Breast epithelium (tissue), 4 donors: ENCODE results near the gene PCDH15. TPM values are rescaled to one million over a fixed set of nuclear protein-coding genes. Genes with fewer than 3 reads are reported as not detected.
A peak's percentile ranks its signal among the peaks of the same experiment; 100 is the strongest.
"Not testable (repeated sequence)": the region's sequence is repeated elsewhere in the genome, so short reads cannot be mapped to it uniquely, and the experiment has no call there.

ENCODE experiments used
- DNase-seq, 2 donors: peaks; one replicate each; pipeline ENCODE4 v3.0.0-alpha.2; 2019; ENCODE audit warnings: low spot score in 2 of 2
- H3K27ac ChIP-seq, 2 donors: fragments of 200-600 bp; sonication (generic) in 1 of 2; one replicate each; pipeline ENCODE4 v1.5.1; 2016 to 2019; ENCODE audit warnings: mild to moderate bottlenecking in 1 of 2
- H3K27me3 ChIP-seq, 2 donors: fragments of 200-600 bp; sonication (generic) in 1 of 2; one replicate each; pipeline versions ENCODE4 v1.5.1 to v1.6.0; 2017 to 2019; ENCODE audit warnings: control low read depth in 1 of 2, mild to moderate bottlenecking in 1 of 2
- H3K36me3 ChIP-seq: fragments of 200-600 bp; one replicate; pipeline ENCODE4 v1.5.1; 2019
- H3K4me1 ChIP-seq, 2 donors: fragments of 200-600 bp; sonication (generic); one replicate each; pipeline ENCODE4 v1.5.1; 2016 to 2019; ENCODE audit warnings: control low read depth in 1 of 2
- H3K4me3 ChIP-seq, 3 donors: fragments of 200-600 bp; sonication (generic); 1 replicate in 2 of 3; 2 replicates in 1 of 3; pipeline ENCODE4 v1.5.1; 2016 to 2019; ENCODE audit warnings: mild to moderate bottlenecking in 3 of 3, moderate library complexity in 2 of 3
- H3K9me3 ChIP-seq, 2 donors: fragments of 200-600 bp; sonication (generic) in 1 of 2; one replicate each; pipeline ENCODE4 v1.5.1; 2016 to 2019; ENCODE audit warnings: control low read depth in 1 of 2
- POLR2A ChIP-seq: fragments of 450-650 bp; IDR thresholded peaks from one replicate; pipeline ENCODE4 v1.6.1; 2016; ENCODE audit warnings: antibody characterized with exemption, mild to moderate bottlenecking, moderate library complexity
- POLR2AphosphoS5 ChIP-seq, 3 donors: sonication (generic); formaldehyde crosslinking; IDR thresholded peaks; one replicate each; pipeline ENCODE4 v1.6.1; 2017; ENCODE audit warnings: antibody characterized with exemption in 3 of 3
- intact Hi-C: fragments of 100-400 bp; cut with DNase I; formaldehyde crosslinking; loops from one replicate; pipeline ENCODE4 v1.15.1; 2023; ENCODE audit warnings: low total_unique reads
- total RNA-seq, 3 donors: library from RNA; depleted of rRNA; stranded (reverse); fragments of >200 nt; gene quantifications; one replicate each; pipeline ENCODE4 v1.1.0, GENCODE V29; 2016
- TF ChIP-seq, protein P1 (sequence below), 3 donors: fragments of 450-650 bp; IDR thresholded peaks; one replicate each; pipeline ENCODE4 v1.5.1; 2016 to 2017; ENCODE audit warnings: antibody characterized with exemption in 3 of 3, mild to moderate bottlenecking in 3 of 3, moderate library complexity in 3 of 3

PCDH15 gene
- total RNA-seq, 3 donors from 2014 or later = not detected

DNA sequence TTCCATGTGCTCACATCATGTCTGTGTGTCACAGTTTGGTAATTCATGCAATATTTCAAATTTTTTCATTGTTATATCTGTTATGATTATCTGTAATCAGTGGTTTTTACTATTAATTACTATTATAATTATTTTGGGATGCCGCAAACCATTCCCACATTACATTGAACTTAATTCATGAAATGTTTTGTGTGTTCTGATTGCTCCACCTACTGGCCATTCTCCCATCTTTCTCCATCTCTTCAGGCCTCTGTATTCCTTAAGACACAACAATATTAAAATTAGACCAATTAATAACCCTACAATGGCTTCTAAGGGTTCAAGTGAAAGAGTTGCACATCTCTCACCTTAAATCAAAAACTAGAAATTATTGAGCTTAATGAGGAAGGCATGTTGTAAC, 398.5 kb downstream of the PCDH15 start:
- TF ChIP-seq, protein P1, sequence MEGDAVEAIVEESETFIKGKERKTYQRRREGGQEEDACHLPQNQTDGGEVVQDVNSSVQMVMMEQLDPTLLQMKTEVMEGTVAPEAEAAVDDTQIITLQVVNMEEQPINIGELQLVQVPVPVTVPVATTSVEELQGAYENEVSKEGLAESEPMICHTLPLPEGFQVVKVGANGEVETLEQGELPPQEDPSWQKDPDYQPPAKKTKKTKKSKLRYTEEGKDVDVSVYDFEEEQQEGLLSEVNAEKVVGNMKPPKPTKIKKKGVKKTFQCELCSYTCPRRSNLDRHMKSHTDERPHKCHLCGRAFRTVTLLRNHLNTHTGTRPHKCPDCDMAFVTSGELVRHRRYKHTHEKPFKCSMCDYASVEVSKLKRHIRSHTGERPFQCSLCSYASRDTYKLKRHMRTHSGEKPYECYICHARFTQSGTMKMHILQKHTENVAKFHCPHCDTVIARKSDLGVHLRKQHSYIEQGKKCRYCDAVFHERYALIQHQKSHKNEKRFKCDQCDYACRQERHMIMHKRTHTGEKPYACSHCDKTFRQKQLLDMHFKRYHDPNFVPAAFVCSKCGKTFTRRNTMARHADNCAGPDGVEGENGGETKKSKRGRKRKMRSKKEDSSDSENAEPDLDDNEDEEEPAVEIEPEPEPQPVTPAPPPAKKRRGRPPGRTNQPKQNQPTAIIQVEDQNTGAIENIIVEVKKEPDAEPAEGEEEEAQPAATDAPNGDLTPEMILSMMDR (IDR thresholded peaks at IDR 0.05) = peak in 1 of 3 donors; percentile 16
- TF ChIP-seq POLR2AphosphoS5 (IDR thresholded peaks at IDR 0.05) = no peak
- Histone ChIP-seq H3K4me1 (no peaks in the 10 kb centered on the region), H3K27me3 (no peaks in the 10 kb centered on the region), H3K9me3 (no peaks in the 10 kb centered on the region), H3K27ac (no peak overlapping the region), H3K36me3 (no peaks in the 10 kb centered on the region), H3K4me3 (no peak overlapping the region)
- intact Hi-C loops = no loop called here
- no peak for DNase-seq

DNA sequence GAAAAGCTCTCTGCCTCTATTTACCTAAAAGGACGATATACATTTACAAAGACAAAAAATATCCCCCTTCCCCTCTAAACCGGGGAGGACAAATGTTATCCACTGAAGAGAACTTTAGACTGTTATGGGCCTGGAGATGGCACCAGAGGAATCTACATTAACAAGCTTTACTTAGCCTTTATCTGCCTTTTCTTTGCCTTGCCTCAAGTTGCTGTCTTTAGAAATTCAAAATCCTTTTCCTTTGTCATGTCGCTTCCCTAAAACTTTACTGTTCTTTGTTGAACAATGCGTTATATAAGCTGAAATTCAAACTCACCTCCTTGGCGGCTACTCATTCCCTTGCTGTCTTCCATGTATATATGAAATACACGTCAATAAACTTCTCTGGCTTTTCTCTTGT, 405.0 kb downstream of the PCDH15 start:
- no peak for TF ChIP-seq POLR2AphosphoS5 (IDR thresholded peaks at IDR 0.05)
- Histone ChIP-seq H3K27ac (no peak overlapping the region), H3K27me3 (no peaks in the 10 kb centered on the region), H3K36me3 (no peaks in the 10 kb centered on the region), H3K4me1 (no peaks in the 10 kb centered on the region), H3K4me3 (no peak overlapping the region), H3K9me3 (no peaks in the 10 kb centered on the region)
- no peak for DNase-seq
- intact Hi-C loops = no loop called here

GRCh38 chr10:54394598-54394997, 406.4 kb downstream of the PCDH15 start:
- H3K4me1 ChIP-seq, H3K4me3 ChIP-seq, H3K9me3 ChIP-seq, H3K27ac ChIP-seq, intact Hi-C loops, H3K27me3 ChIP-seq, DNase-seq, H3K36me3 ChIP-seq: not testable (repeated sequence)

DNA sequence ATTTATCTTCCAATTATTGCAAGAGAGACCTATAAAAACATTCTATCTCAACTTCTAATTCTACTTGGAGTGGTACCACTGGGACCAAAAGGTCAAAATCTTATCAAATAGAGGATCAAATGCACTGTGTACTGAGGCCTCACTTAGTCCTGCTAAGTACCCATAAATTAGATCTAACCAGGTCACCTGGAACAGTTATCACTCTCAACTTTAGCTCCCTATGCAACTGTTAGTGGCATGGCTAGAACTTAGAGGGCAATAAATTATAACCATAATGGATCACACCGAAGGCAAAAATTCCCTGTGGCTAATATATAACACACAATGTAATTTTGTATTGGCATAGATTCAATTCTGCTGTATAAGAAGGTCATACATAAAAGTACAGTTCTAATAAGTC, 428.9 kb downstream of the PCDH15 start:
- no peak for TF ChIP-seq POLR2AphosphoS5 (IDR thresholded peaks at IDR 0.05)
- no peak for TF ChIP-seq POLR2A
- TF ChIP-seq, protein P1 (IDR thresholded peaks at IDR 0.05) = no peak
- no peak overlapping the region for H3K27ac ChIP-seq
- no peak for DNase-seq
- no peaks in the 10 kb centered on the region for H3K4me1 ChIP-seq
- H3K9me3 ChIP-seq = no peaks in the 10 kb centered on the region
- no peaks in the 10 kb centered on the region for H3K27me3 ChIP-seq
- H3K4me3 ChIP-seq = no peak overlapping the region
- H3K36me3 ChIP-seq = no peaks in the 10 kb centered on the region
- intact Hi-C loops = no loop called here

DNA sequence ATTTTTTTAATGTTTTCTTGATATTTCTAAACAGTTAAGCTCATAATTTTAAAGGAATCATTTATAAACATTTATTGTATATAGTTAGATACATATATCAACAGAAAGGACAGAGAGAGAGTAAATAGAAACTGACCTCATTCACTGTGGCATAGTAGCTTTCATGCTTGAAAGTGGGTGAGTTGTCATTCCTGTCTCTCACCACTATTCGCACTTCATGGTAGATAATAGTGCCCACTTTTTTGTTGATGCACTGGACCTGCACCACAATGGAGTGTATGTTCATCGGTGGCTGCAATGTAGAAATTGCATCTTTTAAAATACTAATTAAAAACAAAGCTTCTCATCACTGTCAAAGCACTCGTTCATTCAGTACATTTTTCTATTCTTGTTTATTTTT, 432.0 kb downstream of the PCDH15 start:
- DNase-seq = no peak
- no peak for TF ChIP-seq POLR2A
- TF ChIP-seq, protein P1 (IDR thresholded peaks at IDR 0.05) = no peak
- TF ChIP-seq POLR2AphosphoS5 (IDR thresholded peaks at IDR 0.05) = no peak
- H3K4me1 ChIP-seq = no peaks in the 10 kb centered on the region
- no peaks in the 10 kb centered on the region for H3K9me3 ChIP-seq
- no peak overlapping the region for H3K27ac ChIP-seq
- H3K27me3 ChIP-seq = no peaks in the 10 kb centered on the region
- no peaks in the 10 kb centered on the region for H3K36me3 ChIP-seq
- no peak overlapping the region for H3K4me3 ChIP-seq
- intact Hi-C loops = no loop called here

GRCh38 chr10:54363390-54363789, 437.6 kb downstream of the PCDH15 start:
- intact Hi-C loops = no loop called here
- no peaks in the 10 kb centered on the region for H3K9me3 ChIP-seq
- no peaks in the 10 kb centered on the region for H3K36me3 ChIP-seq
- H3K27me3 ChIP-seq = no peaks in the 10 kb centered on the region
- no peak overlapping the region for H3K27ac ChIP-seq
- H3K4me1 ChIP-seq = no peaks in the 10 kb centered on the region
- no peak for TF ChIP-seq POLR2AphosphoS5 (IDR thresholded peaks at IDR 0.05)
- TF ChIP-seq POLR2A = no peak
- TF ChIP-seq, protein P1 (IDR thresholded peaks at IDR 0.05) = no peak
- no peak for DNase-seq
- no peak overlapping the region for H3K4me3 ChIP-seq
